ENCODE results near the gene PKLR.

Gene PKLR

GRCh38 chr1:155282488-155283091 lies 18.6 kb downstream of the PKLR start:
- no peak for DNase-seq

- no peak for DNase-seq
Measured at GRCh38 chr1:155279268-155279667, 22.0 kb downstream of the PKLR start.

- DNase-seq, result no peak
Measured at GRCh38 chr1:155278689-155279160, 22.5 kb downstream of the PKLR start.

GRCh38 chr1:155277902-155278688 lies 23.1 kb downstream of the PKLR start:
- peak; percentile 63 to 82 for DNase-seq

- peak; percentile 93 to 96 for DNase-seq
Measured at GRCh38 chr1:155277070-155277901, 24.0 kb downstream of the PKLR start, which contains the start of gene HCN3. Gene HCN3 (plus strand): TSS chr1:155277463. CDS start chr1:155277591, 128 bp downstream.

- peak; percentile 92 to 94 for DNase-seq
Measured at GRCh38 chr1:155273343-155274245, 27.6 kb downstream of the PKLR start, which contains the start of gene CLK2. Gene CLK2 (minus strand): TSS chr1:155273504. CDS start chr1:155270977, 2,527 bp downstream.

- no peak for DNase-seq
Measured at GRCh38 chr1:155272466-155273342, 28.5 kb downstream of the PKLR start.

- DNase-seq, result no peak
Measured at GRCh38 chr1:155269381-155269780, 31.9 kb downstream of the PKLR start.

- no peak for DNase-seq
Measured at GRCh38 chr1:155268630-155269029, 32.6 kb downstream of the PKLR start.

GRCh38 chr1:155267373-155267772 lies 33.9 kb downstream of the PKLR start:
- no peak for DNase-seq

- DNase-seq, result no peak
Measured at GRCh38 chr1:155266553-155266952, 34.7 kb downstream of the PKLR start.

- no peak for DNase-seq
Measured at GRCh38 chr1:155263067-155263466, 38.2 kb downstream of the PKLR start.

GRCh38 chr1:155261852-155262673 lies 39.2 kb downstream of the PKLR start, which contains the start of gene SCAMP3:
Gene SCAMP3 (minus strand): TSS chr1:155262360. CDS start chr1:155262151, 209 bp downstream.
- DNase-seq, result peak; percentile 89 to 92

GRCh38 chr1:155261493-155261851 lies 39.8 kb downstream of the PKLR start:
- DNase-seq, result no peak

- DNase-seq, result no peak
Measured at GRCh38 chr1:155260276-155260675, 41.0 kb downstream of the PKLR start.

- no peak for DNase-seq
Measured at GRCh38 chr1:155256058-155256852, 45.0 kb downstream of the PKLR start.

- peak; percentile 74 to 82 for DNase-seq
Measured at GRCh38 chr1:155255243-155256007, 45.8 kb downstream of the PKLR start, which contains the start of gene ENTREP3. Gene ENTREP3 (minus strand): TSS chr1:155255483. CDS start chr1:155254877, 606 bp downstream.

- no peak for DNase-seq
Measured at GRCh38 chr1:155254714-155255242, 46.5 kb downstream of the PKLR start.

All from CD4-positive, alpha-beta T cell treated with Interferon alpha-2 for 1 hour (primary cell).